ENCODE data around the gene DUT. TPM values are rescaled to one million over a fixed set of nuclear protein-coding genes. Genes with fewer than 3 reads are reported as not detected.

DUT gene
- total RNA-seq, 1 experiment from 2014 or later = 98.3 TPM

DNA sequence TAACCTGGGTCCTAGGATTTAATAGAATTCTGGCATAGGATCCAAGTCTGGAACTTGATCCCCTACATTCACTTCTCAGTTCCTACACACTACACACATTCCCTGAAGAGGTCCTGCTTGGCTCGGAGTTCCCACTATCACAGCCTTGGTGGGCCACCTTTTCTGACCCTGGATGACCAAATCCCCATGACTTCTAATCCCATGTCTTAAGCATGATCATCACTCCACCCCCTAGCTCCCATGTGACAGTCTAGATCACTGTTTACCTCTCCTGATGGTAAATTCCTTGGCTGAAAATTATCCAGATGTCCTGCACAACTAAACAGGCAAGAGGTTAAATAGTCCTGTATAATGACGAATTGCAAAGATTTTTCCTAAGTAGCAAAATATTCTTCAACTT lies 40.3 kb downstream of the DUT start:
- DNase-seq (ENCODE audit: low read depth) = no peak

DNA sequence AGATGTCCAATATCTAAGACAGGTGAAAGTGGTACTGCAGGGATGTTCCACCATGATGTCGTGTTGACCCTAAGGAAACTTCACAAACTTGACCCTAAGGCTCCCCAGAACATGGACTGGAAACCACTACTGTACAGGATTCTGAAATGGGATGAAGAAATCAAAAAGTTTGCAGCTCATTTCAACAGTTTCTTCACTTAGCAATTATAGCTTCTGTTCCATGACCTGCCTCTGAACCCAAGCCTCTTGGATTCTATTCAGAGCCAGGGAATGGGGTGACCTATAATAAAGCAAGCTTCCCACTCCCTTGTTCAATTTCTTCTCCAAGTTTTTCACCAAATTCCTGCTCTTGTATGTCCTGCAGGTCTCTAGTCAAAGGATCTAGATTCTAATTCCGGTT lies 40.7 kb downstream of the DUT start:
- no peak for DNase-seq (ENCODE audit: low read depth)

DNA sequence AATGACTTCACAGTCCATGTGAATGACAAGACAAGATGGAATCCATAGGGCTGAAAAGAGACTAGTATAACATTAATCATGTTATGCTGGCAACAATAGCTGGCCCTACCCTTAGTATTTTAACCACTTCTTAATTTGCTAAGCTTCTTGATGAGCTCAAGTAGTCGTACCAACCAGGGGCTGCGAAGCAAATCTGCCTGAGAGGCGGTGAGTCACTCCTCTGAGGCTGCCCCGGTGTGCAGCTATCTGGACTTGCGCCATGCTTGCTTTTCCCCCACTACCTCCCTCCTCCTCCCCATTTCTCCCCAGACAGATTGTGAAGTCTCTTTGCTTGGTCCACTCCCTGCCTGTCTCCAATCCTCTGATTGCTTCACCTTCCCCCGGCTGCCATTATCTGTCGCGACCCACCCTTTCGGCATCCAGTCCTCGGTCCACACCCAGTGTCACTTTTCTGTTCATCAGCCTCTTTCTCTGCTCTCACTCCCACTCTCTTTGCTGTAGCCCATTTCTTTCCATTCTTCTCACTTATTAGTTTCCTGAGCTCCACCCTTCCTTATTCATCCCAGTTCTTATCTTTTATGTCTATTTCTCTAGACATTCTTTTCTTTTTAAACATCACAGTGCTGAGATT lies 42.7 kb downstream of the DUT start:
- peak; percentile 26 for DNase-seq (ENCODE audit: low read depth)

DNA sequence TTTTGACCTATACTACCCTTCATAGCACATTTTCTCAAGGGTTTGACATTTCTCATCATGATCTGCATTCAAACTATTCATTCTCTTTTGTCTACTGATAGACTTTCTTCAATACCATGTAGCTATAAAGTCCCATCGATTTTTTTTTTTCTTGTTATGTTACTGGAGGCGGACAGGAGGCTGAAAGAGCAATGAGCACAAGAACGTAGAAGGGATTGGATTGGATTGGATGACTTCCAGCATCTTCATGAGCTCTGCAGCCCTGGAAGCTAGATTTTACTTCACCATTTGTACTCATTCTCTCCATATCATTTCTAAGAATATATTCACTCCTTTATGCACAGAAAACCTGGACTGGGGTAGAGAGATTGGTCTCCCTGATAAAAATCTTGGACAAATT lies 43.2 kb downstream of the DUT start:
- DNase-seq (ENCODE audit: low read depth) = no peak

DNA sequence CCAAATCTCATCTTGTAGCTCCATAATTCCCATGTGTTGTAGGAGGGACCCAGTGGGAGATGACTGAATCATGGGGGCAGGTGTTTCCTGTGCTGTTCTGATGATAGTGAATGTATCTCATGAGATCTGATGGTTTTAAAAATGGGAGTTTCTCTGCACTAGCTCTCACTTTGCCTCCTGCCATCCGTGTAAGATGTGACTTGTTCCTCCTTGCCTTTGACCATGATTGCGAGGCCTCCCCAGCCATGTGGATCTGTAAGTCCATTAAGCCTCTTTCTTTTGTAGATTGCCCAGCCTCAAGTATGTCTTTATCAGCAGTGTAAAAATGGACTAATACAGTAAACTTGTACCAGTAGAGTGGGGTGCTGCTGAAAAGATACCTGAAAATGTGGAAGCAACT lies 44.5 kb downstream of the DUT start:
- no peak for DNase-seq (ENCODE audit: low read depth)

DNA sequence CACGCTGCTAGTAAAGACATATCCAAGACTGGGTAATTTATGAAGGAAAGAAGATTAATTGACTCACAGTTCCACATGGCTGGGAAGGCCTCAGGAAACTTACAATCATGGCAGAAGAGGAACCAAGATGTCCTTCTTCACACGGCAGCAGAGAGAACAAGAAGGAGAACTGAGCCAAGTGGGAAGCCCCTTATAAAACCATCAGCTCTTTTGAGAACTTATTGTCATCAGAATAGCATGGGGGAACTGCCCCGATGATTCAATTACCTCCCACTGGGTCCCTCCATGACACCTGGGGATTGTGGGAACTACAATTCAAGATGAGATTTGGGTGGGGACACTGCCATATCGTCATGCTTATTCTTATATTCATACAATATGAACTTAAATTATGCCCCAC lies 49.0 kb downstream of the DUT start:
- no peak for DNase-seq (ENCODE audit: low read depth)

DNA sequence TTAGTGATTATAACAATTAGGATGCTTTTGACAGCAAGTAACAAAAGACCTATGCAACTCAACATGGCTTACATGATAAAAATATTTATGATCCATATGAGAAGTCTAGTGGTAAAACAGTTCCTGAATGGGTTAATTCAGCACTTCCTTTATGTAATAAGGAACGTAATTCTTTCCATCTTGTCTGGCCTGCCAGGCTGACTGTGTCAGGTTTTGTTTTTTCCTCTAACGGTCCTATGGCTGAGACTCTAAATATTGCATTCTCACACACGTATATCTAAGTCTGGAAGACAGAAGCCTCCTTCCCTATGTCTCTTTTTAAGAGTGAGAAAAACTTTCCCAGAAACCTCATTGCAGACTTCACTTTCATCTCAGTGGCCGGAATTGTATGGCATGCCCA lies 50.6 kb downstream of the DUT start:
- no peak for DNase-seq (ENCODE audit: low read depth)

DNA sequence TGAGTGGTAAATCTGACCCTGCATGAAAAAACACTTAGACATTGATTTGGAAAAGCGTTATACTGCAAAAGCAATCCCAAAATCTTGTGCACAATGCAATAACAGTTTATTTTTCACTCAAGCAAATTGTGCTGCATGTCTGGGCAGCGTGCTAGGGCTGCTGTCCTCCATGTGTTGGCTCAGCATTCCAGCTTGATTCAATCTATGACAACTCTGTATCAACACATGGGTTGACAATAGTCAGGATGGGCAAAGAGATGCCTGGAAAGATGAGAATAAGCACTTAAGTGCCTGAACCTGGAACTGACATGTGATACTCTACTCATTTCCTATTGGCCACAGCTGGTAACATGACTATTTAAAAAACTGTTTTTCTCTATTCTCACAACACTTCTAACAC lies 51.8 kb downstream of the DUT start:
- DNase-seq (ENCODE audit: low read depth) = no peak

DNA sequence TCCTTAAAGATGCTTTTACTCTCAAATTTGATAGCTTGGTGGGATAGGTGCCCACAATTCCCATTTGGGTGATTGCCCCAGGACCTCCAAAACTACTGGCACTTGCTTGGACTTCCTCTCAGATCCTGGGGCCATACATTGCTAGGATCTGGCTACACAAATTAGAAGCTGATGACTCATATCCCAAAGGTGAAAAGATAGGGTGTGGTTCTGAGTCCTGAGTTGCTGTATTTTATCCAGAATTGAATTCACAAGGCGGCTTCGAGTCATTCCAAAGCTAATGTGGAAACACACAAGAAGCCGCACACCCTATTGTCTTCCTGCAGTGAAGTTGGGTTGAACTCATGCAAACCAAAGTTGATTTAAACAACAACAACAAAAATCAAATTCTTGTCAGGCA lies 53.4 kb downstream of the DUT start:
- no peak for DNase-seq (ENCODE audit: low read depth)

DNA sequence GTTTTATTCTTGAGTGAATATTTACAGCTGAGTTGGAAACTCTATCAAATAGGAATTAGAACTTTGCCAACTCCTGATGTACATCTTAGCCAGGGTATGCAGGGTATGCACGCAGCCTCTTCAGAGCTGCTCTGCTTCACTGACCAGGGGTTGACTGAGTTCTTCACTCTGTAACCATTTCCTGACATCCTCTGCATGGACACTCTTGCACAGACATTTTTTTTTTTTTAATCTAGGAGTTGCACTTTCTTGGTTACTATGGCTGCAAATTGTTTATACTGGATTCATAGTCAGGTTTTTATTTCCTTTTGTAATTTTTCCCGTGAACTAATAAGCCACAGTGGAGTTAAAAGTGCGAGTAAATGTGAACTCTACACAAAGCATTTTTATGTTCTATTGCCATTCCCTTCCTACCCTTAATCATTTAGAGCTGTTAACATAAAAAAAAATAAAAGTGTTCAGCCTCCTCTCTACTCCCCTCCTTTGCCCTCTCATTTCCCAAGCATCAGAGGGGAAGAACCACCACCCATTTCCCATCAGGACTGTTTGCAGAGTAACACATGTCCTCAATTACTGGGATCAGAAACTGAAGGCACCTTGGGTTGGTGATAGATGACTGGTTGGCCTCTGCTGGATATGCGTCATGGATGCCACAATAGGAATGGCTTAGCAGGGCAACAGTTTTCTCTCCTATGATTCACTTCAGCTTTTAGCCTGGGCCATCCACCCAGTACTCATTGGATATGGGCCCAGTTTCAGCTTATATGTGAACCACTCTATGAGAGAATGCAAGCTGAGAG lies 54.0 kb downstream of the DUT start:
- DNase-seq (ENCODE audit: low read depth) = peak; percentile 62

DNA sequence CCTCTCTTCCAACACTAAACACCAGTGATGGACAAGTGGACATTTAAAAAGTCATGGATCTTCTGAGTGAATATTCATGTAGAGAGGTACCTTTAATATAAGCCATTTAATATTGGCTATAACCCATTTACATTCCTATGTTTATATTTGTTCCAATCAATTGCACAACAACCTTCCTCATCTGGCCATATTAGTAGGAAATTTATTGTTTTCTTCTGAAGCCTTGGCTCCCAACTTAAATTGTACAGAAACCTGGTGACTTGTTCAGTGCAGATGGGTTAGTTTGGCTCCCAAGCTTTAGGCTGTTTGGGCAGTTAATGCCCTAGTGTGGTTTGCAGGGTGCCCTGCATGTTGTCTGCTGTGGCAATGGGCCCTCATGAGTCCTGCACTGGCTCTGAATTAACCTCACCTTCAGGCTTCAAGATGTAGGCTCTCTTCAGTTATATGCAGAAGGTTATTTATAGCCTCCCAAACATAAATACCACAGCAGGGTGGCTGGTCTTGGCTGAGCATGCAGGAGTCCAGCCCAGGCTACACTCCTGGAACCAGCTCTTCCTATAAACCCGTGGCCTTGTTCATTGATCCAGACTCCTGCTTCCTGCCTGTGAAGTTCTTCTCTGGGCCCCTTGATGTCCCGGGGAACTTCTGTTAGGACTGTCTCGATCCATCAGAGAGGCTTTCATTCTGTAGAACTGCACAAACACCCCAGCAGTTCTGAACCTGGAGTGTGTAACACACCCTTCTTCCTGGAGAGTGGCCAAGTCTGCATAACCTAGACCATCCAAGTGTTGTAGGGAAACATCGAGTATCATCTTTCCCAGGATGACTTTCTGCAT lies 57.0 kb downstream of the DUT start:
- DNase-seq (ENCODE audit: low read depth) = no peak

DNA sequence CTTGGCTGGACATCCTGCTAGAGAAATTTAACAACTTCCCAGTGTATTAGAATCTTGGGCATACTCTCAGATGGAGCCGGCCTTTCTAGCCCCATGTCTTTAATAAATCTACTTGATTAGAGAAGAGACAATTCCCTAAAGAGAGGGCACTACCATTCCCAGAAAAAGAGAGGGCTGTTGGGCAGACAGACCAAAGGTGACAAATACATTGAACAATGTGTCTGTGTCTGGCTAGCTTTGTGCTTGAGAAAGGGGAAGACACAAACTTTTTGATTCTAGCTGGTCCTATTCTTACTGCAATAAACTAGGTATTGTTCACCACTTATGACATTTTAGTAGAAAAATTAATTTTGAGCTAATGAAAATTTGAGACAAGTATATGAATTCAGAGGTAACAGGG lies 57.7 kb downstream of the DUT start:
- DNase-seq (ENCODE audit: low read depth) = no peak

DNA sequence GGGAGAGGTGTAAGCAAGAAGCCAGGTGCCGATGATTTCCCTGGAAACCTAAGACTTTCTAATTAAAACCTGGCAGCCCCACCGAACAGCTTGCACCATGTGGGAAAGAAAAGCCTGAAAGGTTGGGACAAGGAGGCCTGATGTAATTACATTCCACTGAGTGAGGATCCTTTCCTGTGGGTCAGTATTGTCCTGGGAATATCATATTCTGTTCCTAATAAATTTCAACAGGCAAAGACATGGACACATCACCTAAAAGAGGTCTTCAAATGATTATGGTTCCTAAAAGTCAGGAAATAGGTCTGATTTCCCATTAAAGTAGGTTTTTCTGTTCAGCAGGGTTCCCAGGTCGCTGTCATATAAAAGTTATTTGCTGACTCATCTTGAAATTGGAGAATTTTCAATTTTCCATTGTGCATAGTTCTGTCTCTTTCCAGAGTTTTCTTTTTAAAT lies 58.5 kb downstream of the DUT start:
- DNase-seq (ENCODE audit: low read depth) = peak; percentile 45

DNA sequence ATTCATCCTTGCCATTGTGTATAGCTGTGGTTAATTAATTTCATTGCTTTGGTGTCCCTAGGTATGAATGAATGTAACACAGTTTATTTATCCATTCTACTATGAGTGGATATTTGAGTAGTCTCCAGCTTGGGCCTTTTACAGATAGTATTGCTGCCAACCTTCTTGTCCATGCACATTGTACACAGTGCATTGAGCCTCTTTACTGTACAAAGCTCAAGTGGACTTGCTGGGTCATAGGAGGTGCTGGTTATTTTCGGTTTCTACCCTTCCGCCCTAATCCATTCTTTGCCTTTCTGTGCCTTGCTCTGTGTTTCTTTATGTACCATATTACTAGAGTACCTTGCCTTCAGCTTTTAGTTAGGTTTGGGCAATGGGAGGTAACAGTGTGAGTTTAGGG lies 60.7 kb downstream of the DUT start:
- no peak for DNase-seq (ENCODE audit: low read depth)

DNA sequence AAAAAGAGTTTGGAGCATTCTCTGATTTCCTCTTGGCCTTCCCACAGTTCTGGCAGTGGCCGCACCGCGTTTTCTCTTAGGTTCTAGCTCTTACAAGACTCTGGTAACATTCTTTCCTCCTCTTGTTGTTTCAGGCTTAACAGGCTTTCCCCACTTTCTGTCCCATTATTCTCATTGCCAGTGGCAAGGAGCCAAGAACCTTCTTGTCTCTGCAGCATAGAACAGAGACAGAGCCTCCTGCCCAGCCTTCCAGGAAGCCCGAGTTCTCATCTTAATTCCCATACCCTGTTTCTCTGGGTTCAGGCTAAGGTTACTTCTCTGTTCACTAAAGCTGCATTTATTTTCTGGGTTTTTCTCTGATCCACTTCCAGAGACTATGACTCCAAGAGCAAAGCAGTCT lies 61.1 kb downstream of the DUT start:
- DNase-seq (ENCODE audit: low read depth) = no peak

Other genes starting within 250 kb of the DUT start
- not detected in 2 replicates for gene SLC24A5, start 210.4 kb upstream of the DUT start, total RNA-seq (2014; rRNA removed)
- 8.0 and 9.9 TPM in 2 replicates for gene MYEF2, start 153.1 kb upstream of the DUT start, total RNA-seq (2014; rRNA removed)
- gene CTXN2, start 139.8 kb upstream of the DUT start, total RNA-seq (2014; rRNA removed) = not detected in 2 replicates
- gene SLC12A1, start 125.1 kb upstream of the DUT start, total RNA-seq (2014; rRNA removed) = not detected in 2 replicates

Data from LHCN-M2 (cell line).